HUES6 (cell line): ENCODE measurements around the gene PPOX.
A peak's percentile ranks its signal among the peaks of the same experiment; 100 is the strongest.

Source experiments
- H3K27ac ChIP-seq: 2 replicates; pipeline ENCODE4 v1.7.0; 2013; ENCODE audit warnings: low read depth, mild to moderate bottlenecking, low read length, inconsistent platforms
- H3K27me3 ChIP-seq: 2 replicates; pipeline ENCODE4 v1.6.1; 2013; ENCODE audit warnings: low read length; ENCODE audit not compliant: control insufficient read depth, insufficient read depth
- H3K36me3 ChIP-seq: 2 replicates; pipeline ENCODE4 v1.6.1; 2013; ENCODE audit warnings: low read length; ENCODE audit not compliant: control insufficient read depth, insufficient read depth
- H3K4me1 ChIP-seq: 2 replicates; pipeline ENCODE4 v1.6.1; 2013; ENCODE audit warnings: low read length; ENCODE audit not compliant: control insufficient read depth, insufficient read depth
- H3K4me3 ChIP-seq: 2 replicates; pipeline ENCODE4 v1.5.1; 2013; ENCODE audit warnings: low read depth, low read length
- H3K9ac ChIP-seq: one replicate; pipeline ENCODE4 v1.6.1; 2013; ENCODE audit warnings: mild to moderate bottlenecking, low read length
- H3K9me3 ChIP-seq: 2 replicates; pipeline ENCODE4 v1.6.1; 2013; ENCODE audit warnings: low read depth, low read length; ENCODE audit not compliant: control insufficient read depth, insufficient read depth

The PPOX gene

GRCh38 chr1:161157867-161158266 is 8.4 kb upstream of the PPOX start:
- Histone ChIP-seq H3K4me3 (no peak overlapping the region), H3K9me3 (no peaks in the 10 kb centered on the region), H3K27me3 (no peaks in the 10 kb centered on the region), H3K36me3 (peaks cover 32% of the 10 kb centered on the region), H3K4me1 (no peaks in the 10 kb centered on the region), H3K9ac (no peak overlapping the region), H3K27ac (no peak overlapping the region)

GRCh38 chr1:161158316-161159010 is 7.8 kb upstream of the PPOX start:
- H3K27ac ChIP-seq = no peak overlapping the region

GRCh38 chr1:161159087-161159912 is 6.9 kb upstream of the PPOX start, which contains the start of gene USP21:
Gene USP21 (plus strand): TSS chr1:161159500. CDS start chr1:161160641, 1,141 bp downstream.
- Histone ChIP-seq H3K4me1 (no peaks in the 10 kb centered on the region), H3K27ac (peak within 1 kb of the TSS; percentile 84)

More at GRCh38 chr1:161158316-161159010, 7.8 kb upstream of the PPOX start:
- Histone ChIP-seq H3K36me3 (peaks cover 35% of the 10 kb centered on the region), H3K4me3 (peak overlapping the region; percentile 68), H3K9me3 (no peaks in the 10 kb centered on the region), H3K4me1 (no peaks in the 10 kb centered on the region), H3K9ac (peak overlapping the region; percentile 55), H3K27me3 (no peaks in the 10 kb centered on the region)

GRCh38 chr1:161159913-161160243 is 6.3 kb upstream of the PPOX start:
- H3K36me3 ChIP-seq = peaks cover 48% of the 10 kb centered on the region
- H3K27me3 ChIP-seq = no peaks in the 10 kb centered on the region
- peak overlapping the region; percentile 84 for H3K27ac ChIP-seq
- peak overlapping the region; percentile 77 for H3K9ac ChIP-seq
- H3K9me3 ChIP-seq = no peaks in the 10 kb centered on the region
- no peaks in the 10 kb centered on the region for H3K4me1 ChIP-seq
- H3K4me3 ChIP-seq = peak overlapping the region; percentile 68

More at GRCh38 chr1:161159087-161159912, 6.9 kb upstream of the PPOX start, which contains the start of gene USP21:
- H3K9ac ChIP-seq = peak within 1 kb of the TSS; percentile 77
- H3K27me3 ChIP-seq = no peaks in the 10 kb centered on the region
- peak within 1 kb of the TSS; percentile 68 for H3K4me3 ChIP-seq
- no peaks in the 10 kb centered on the region for H3K9me3 ChIP-seq
- peaks cover 43% of the 10 kb centered on the region for H3K36me3 ChIP-seq

- H3K4me1 ChIP-seq = no peaks in the 10 kb centered on the region; the same call in 1 of the 2 replicates
- peaks cover 51% of the 10 kb centered on the region for H3K36me3 ChIP-seq
- H3K27me3 ChIP-seq = no peaks in the 10 kb centered on the region
- 0 out of 2 replicates have a peak overlapping the region, but pooled peaks have one; percentile 68 for H3K4me3 ChIP-seq
- H3K9ac ChIP-seq = no peak overlapping the region
- no peaks in the 10 kb centered on the region for H3K9me3 ChIP-seq
- H3K27ac ChIP-seq = no peak overlapping the region
These were observed 5.5 kb upstream of the PPOX start for GRCh38 chr1:161160671-161161145.

- Histone ChIP-seq H3K9ac (no peak overlapping the region), H3K36me3 (peaks cover 51% of the 10 kb centered on the region), H3K4me1 (no peaks in the 10 kb centered on the region; the same call in 1 of the 2 replicates), H3K27ac (no peak overlapping the region), H3K4me3 (no peak overlapping the region), H3K27me3 (no peaks in the 10 kb centered on the region), H3K9me3 (no peaks in the 10 kb centered on the region)
These were observed 4.6 kb upstream of the PPOX start for GRCh38 chr1:161161652-161162051.

- H3K27ac ChIP-seq = no peak overlapping the region
- peaks cover 51% of the 10 kb centered on the region for H3K36me3 ChIP-seq
- H3K4me1 ChIP-seq = peaks cover 3% of the 10 kb centered on the region
- H3K4me3 ChIP-seq = no peak overlapping the region
- no peaks in the 10 kb centered on the region for H3K27me3 ChIP-seq
- no peak overlapping the region for H3K9ac ChIP-seq
- no peaks in the 10 kb centered on the region for H3K9me3 ChIP-seq
These were observed 4.2 kb upstream of the PPOX start for GRCh38 chr1:161162052-161162451.

GRCh38 chr1:161162806-161163205 is 3.4 kb upstream of the PPOX start:
- no peaks in the 10 kb centered on the region for H3K27me3 ChIP-seq
- H3K9ac ChIP-seq = no peak overlapping the region
- H3K9me3 ChIP-seq = no peaks in the 10 kb centered on the region
- H3K4me3 ChIP-seq = no peak overlapping the region
- H3K4me1 ChIP-seq = peaks cover 7% of the 10 kb centered on the region
- H3K27ac ChIP-seq = no peak overlapping the region
- peaks cover 47% of the 10 kb centered on the region for H3K36me3 ChIP-seq

GRCh38 chr1:161163793-161164192 is 2.4 kb upstream of the PPOX start:
- Histone ChIP-seq H3K4me1 (peaks cover 7% of the 10 kb centered on the region), H3K27me3 (no peaks in the 10 kb centered on the region), H3K36me3 (peaks cover 40% of the 10 kb centered on the region), H3K9ac (no peak overlapping the region), H3K9me3 (no peaks in the 10 kb centered on the region), H3K27ac (no peak overlapping the region), H3K4me3 (no peak overlapping the region)

- H3K9ac ChIP-seq = no peak overlapping the region
- no peaks in the 10 kb centered on the region for H3K9me3 ChIP-seq
- no peaks in the 10 kb centered on the region for H3K27me3 ChIP-seq
- no peak overlapping the region for H3K27ac ChIP-seq
- H3K4me1 ChIP-seq = peaks cover 7% of the 10 kb centered on the region
- peak overlapping the region; percentile 86 for H3K4me3 ChIP-seq
- H3K36me3 ChIP-seq = peaks cover 49% of the 10 kb centered on the region
These were observed 1.2 kb upstream of the PPOX start for GRCh38 chr1:161164901-161165610.
